LNCAP (cell line): ENCODE results near the gene FLRT1.

ENCODE experiments used
- CTCF ChIP-seq: fragments of 450-650 bp; IDR thresholded peaks from 2 replicates; pipeline ENCODE4 v1.5.1; 2017; ENCODE audit warnings: mild to moderate bottlenecking

FLRT1 gene

GRCh38 chr11:64022125-64022784, 13.5 kb upstream of the FLRT1 start:
- TF ChIP-seq CTCF: no peak

- TF ChIP-seq CTCF: no peak
Observed at GRCh38 chr11:64023712-64024710, 11.7 kb upstream of the FLRT1 start.

GRCh38 chr11:64025205-64025604, 10.5 kb upstream of the FLRT1 start:
- TF ChIP-seq CTCF: no peak

- TF ChIP-seq CTCF: no peak
Observed at GRCh38 chr11:64026575-64027205, 9.0 kb upstream of the FLRT1 start.

GRCh38 chr11:64027651-64028397, 7.9 kb upstream of the FLRT1 start:
- no peak for TF ChIP-seq CTCF

- TF ChIP-seq CTCF: no peak
Observed at GRCh38 chr11:64028398-64029115, 7.2 kb upstream of the FLRT1 start.
